SK-N-SH (cell line): Measurements from ENCODE around the gene PRSS1. TPM values are rescaled to one million over a fixed set of nuclear protein-coding genes. Genes with fewer than 3 reads are reported as not detected.

ENCODE experiments used
- CTCF ChIA-PET: fragments of 300-600, 350-600 bp; formaldehyde crosslinking; extraction: SDS; loops from one replicate; lab custom pipeline; 2021; lab: Yijun Ruan, JAX
- POLR2A ChIA-PET: fragments of 350-600 bp; sonication (Branson Sonifier 250); formaldehyde crosslinking; extraction: SDS; loops from one replicate; lab custom pipeline; 2020; ENCODE audit warnings: antibody characterized with exemption, inconsistent platforms; lab: Yijun Ruan, JAX
- DNase-seq: peaks from one replicate; pipeline ENCODE4 v3.0.0; 2012
- H2AFZ ChIP-seq: fragments of 200-600 bp; sonication (generic); 2 replicates; pipeline ENCODE4 v1.8.1; 2016; ENCODE audit warnings: antibody characterized with exemption, mild to moderate bottlenecking, low read depth
- H3F3A ChIP-seq: fragments of 200-600 bp; sonication (generic); replicated peaks from 2 replicates; pipeline ENCODE3; 2016; ENCODE audit warnings: antibody characterized with exemption, mild to moderate bottlenecking; ENCODE audit not compliant: insufficient read depth
- H3K27ac ChIP-seq, 2 experiments: fragments of 200-500 bp in 1 of 2; fragments of 200-600 bp in 1 of 2; sonication (Bioruptor generic) in 1 of 2; sonication (generic), shearing (Covaris generic) in 1 of 2; 2 replicates each; pipeline versions ENCODE4 v1.5.1 to v1.6.1; 2014 to 2016; ENCODE audit warnings: low read depth in 2 of 2, inconsistent platforms in 1 of 2, low read length in 1 of 2, mild to moderate bottlenecking in 1 of 2, mixed read lengths in 1 of 2
- H3K27me3 ChIP-seq: fragments of 200-600 bp; sonication (generic), shearing (Covaris generic); 2 replicates; pipeline ENCODE4 v1.6.1; 2016; ENCODE audit warnings: mixed run types; ENCODE audit not compliant: insufficient read depth
- H3K36me3 ChIP-seq, 2 experiments: fragments of 200-500 bp in 1 of 2; fragments of 200-600 bp in 1 of 2; sonication (Bioruptor generic) in 1 of 2; sonication (generic) in 1 of 2; replicated peaks in 1 of 2; 2 replicates each; pipeline versions ENCODE3 to v1.5.1; 2014 to 2016; ENCODE audit warnings: low read length in 1 of 2, mild to moderate bottlenecking in 1 of 2; ENCODE audit not compliant: insufficient read depth in 2 of 2, control insufficient read depth in 1 of 2
- H3K4me1 ChIP-seq, 2 experiments: fragments of 200-500 bp in 1 of 2; fragments of 200-600 bp in 1 of 2; sonication (Bioruptor generic) in 1 of 2; sonication (generic), shearing (Covaris generic) in 1 of 2; 2 replicates each; pipeline versions ENCODE4 v1.5.1 to v1.6.1; 2014 to 2016; ENCODE audit warnings: low read depth in 1 of 2, low read length in 1 of 2, mixed run types in 1 of 2; ENCODE audit not compliant: insufficient read depth in 2 of 2, control insufficient read depth in 1 of 2
- H3K4me2 ChIP-seq: fragments of 200-600 bp; sonication (generic), shearing (Covaris generic); 2 replicates; pipeline ENCODE4 v1.6.1; 2017; ENCODE audit warnings: mixed run types
- H3K4me3 ChIP-seq, 2 experiments: fragments of 200-500 bp in 1 of 2; fragments of 200-600 bp in 1 of 2; sonication (Bioruptor generic) in 1 of 2; sonication (generic), shearing (Covaris generic) in 1 of 2; 2 replicates each; pipeline versions ENCODE4 v1.5.1 to v1.8.1; 2014 to 2016; ENCODE audit warnings: low read depth in 2 of 2, inconsistent platforms in 1 of 2, low read length in 1 of 2, mild to moderate bottlenecking in 1 of 2, mixed read lengths in 1 of 2, moderate library complexity in 1 of 2
- H3K79me2 ChIP-seq: fragments of 200-600 bp; sonication (generic); 2 replicates; pipeline ENCODE4 v1.8.1; 2017; ENCODE audit warnings: mild to moderate bottlenecking; ENCODE audit not compliant: insufficient read depth
- H3K9ac ChIP-seq: fragments of 200-600 bp; sonication (generic); 2 replicates; pipeline ENCODE4 v1.6.1; 2017; ENCODE audit warnings: mixed run types
- H3K9me2 ChIP-seq: fragments of 200-600 bp; sonication (generic); 2 replicates; pipeline ENCODE4 v1.6.1; 2017; ENCODE audit warnings: mixed run types
- H3K9me3 ChIP-seq: fragments of 200-600 bp; sonication (generic); 2 replicates; pipeline ENCODE4 v1.6.1; 2017; ENCODE audit warnings: mixed run types, mild to moderate bottlenecking, moderate library complexity
- H4K20me1 ChIP-seq: fragments of 200-600 bp; sonication (generic); 2 replicates; pipeline ENCODE4 v1.6.1; 2017; ENCODE audit warnings: mild to moderate bottlenecking, mixed run types; ENCODE audit not compliant: insufficient read depth
- EP300 ChIP-seq, 2 experiments: IDR thresholded peaks; 2 replicates each; pipeline versions ENCODE4 v1.4.0 to v1.6.1; 2012; ENCODE audit warnings: borderline replicate concordance in 1 of 2, low read depth in 1 of 2, low read length in 1 of 2
- FOXJ3 ChIP-seq: sonication (generic); formaldehyde crosslinking; IDR thresholded peaks from 2 replicates; pipeline ENCODE4 v1.5.1; 2020; ENCODE audit warnings: mild to moderate bottlenecking, missing genetic modification reagents
- JUND ChIP-seq: IDR thresholded peaks from 2 replicates; pipeline ENCODE4 v1.4.0; 2012
- MEF2A ChIP-seq: IDR thresholded peaks from 2 replicates; pipeline ENCODE4 v1.4.0; 2012; ENCODE audit warnings: low read depth, borderline replicate concordance
- NFIC ChIP-seq: IDR thresholded peaks from 2 replicates; pipeline ENCODE4 v1.4.0; 2012; ENCODE audit warnings: borderline replicate concordance
- POLR2AphosphoS5 ChIP-seq: IDR thresholded peaks from 2 replicates; pipeline ENCODE4 v1.6.1; 2012; ENCODE audit warnings: low read depth, low read length
- RFX5 ChIP-seq: IDR thresholded peaks from 2 replicates; pipeline ENCODE4 v1.6.1; 2012; ENCODE audit warnings: mild to moderate bottlenecking, improper control_type of control experiment, low read length
- RXRA ChIP-seq: IDR thresholded peaks from 2 replicates; pipeline ENCODE4 v1.4.0; 2012; ENCODE audit warnings: low read depth, mild to moderate bottlenecking, borderline replicate concordance
- SMC3 ChIP-seq: IDR thresholded peaks from 2 replicates; pipeline ENCODE4 v1.6.1; 2012; ENCODE audit warnings: low read depth, low read length, improper control_type of control experiment
- WGBS: methylation state at CpG from one replicate; pipeline ENCODE4 v1.1.6; 2017; ENCODE audit warnings: low lambda C conversion rate; 5-methylcytosine and 5-hydroxymethylcytosine counted together
- polyA plus RNA-seq, 3 experiments: library from polyadenylated mRNA; depleted of rRNA; stranded (reverse); fragments of >200 nt; gene quantifications; 2 replicates each; pipeline ENCODE4 v1.2.3, GENCODE V29; 2012
- TF ChIP-seq, protein P1 (sequence below): fragments of 150-350 bp; IDR thresholded peaks from 2 replicates; pipeline ENCODE4 v1.6.1; 2016; ENCODE audit warnings: mild to moderate bottlenecking, low read depth, low read length
- TF ChIP-seq, protein P2 (sequence below): IDR thresholded peaks from 2 replicates; pipeline ENCODE4 v1.4.0; 2012; ENCODE audit warnings: low read depth
- TF ChIP-seq, protein P3 (sequence below): IDR thresholded peaks from 2 replicates; pipeline ENCODE4 v1.4.0; 2012; ENCODE audit warnings: low read depth, borderline replicate concordance
- TF ChIP-seq, protein P4 (sequence below): IDR thresholded peaks from 2 replicates; pipeline ENCODE4 v1.4.0; 2012; ENCODE audit warnings: low read depth, borderline replicate concordance

The PRSS1 gene
- polyA plus RNA-seq, 1 of the 3 experiments (the other 2 are of a cell fraction): not detected

DNA sequence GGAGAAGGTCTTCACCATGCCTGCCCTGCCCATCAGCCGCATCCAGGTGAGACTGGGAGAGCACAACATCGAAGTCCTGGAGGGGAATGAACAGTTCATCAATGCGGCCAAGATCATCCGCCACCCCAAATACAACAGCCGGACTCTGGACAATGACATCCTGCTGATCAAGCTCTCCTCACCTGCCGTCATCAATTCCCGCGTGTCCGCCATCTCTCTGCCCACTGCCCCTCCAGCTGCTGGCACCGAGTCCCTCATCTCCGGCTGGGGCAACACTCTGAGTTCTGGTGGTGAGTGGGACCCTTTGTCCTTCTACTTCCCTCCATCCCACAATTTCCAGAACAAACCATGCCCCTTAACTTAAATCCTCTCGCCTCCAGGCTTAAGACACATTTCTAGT is 24.0 kb downstream of the PRSS1 start (continued):
- TF ChIP-seq, protein P1, sequence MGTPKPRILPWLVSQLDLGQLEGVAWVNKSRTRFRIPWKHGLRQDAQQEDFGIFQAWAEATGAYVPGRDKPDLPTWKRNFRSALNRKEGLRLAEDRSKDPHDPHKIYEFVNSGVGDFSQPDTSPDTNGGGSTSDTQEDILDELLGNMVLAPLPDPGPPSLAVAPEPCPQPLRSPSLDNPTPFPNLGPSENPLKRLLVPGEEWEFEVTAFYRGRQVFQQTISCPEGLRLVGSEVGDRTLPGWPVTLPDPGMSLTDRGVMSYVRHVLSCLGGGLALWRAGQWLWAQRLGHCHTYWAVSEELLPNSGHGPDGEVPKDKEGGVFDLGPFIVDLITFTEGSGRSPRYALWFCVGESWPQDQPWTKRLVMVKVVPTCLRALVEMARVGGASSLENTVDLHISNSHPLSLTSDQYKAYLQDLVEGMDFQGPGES: no peak
- TF ChIP-seq, all 33 proteins: peak for 0

- DNase-seq: no peak
- H2AFZ ChIP-seq: no peak overlapping the region
- peaks cover 21% of the 10 kb centered on the region; the same call in 1 of the 2 replicates for H3K27me3 ChIP-seq
- H4K20me1 ChIP-seq: no peaks in the 10 kb centered on the region
- no peak overlapping the region for H3K4me2 ChIP-seq
- ChIA-PET CTCF (interaction anchor here (1.1 to 5.5 kb wide), 7 partner anchors 9 to 258 kb away, joined by 3 to 67 read pairs (median 4); no protein-coding TSS in a partner anchor), POLR2A (no interaction called here)
- no peak overlapping the region for H3K4me3 ChIP-seq
- H3K9me3 ChIP-seq: no peaks in the 10 kb centered on the region
- no peaks in the 10 kb centered on the region for H3K36me3 ChIP-seq
- no peak overlapping the region for H3K27ac ChIP-seq
- WGBS: 30% methylated on average over 4 of the region's 4 CpGs
- no peaks in the 10 kb centered on the region for H3K79me2 ChIP-seq
- no peaks in the 10 kb centered on the region for H3K4me1 ChIP-seq
- H3K9me2 ChIP-seq: no peaks in the 10 kb centered on the region
- no peak overlapping the region for H3K9ac ChIP-seq
- TF ChIP-seq FOXJ3 (CRISPR knock-in tag): no peak
- TF ChIP-seq, protein P2, sequence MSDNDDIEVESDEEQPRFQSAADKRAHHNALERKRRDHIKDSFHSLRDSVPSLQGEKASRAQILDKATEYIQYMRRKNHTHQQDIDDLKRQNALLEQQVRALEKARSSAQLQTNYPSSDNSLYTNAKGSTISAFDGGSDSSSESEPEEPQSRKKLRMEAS: no peak
- TF ChIP-seq JUND: no peak
- no peak for TF ChIP-seq RFX5
- TF ChIP-seq, protein P3, sequence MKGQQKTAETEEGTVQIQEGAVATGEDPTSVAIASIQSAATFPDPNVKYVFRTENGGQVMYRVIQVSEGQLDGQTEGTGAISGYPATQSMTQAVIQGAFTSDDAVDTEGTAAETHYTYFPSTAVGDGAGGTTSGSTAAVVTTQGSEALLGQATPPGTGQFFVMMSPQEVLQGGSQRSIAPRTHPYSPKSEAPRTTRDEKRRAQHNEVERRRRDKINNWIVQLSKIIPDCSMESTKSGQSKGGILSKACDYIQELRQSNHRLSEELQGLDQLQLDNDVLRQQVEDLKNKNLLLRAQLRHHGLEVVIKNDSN: no peak
- TF ChIP-seq NFIC: no peak
- no peak for TF ChIP-seq SMC3
- no peak for TF ChIP-seq POLR2AphosphoS5
- no peak for TF ChIP-seq EP300 (IDR thresholded peaks at IDR 0.05; ENCODE audit: borderline replicate concordance in 1 of 2, low read depth in 1 of 2, low read length in 1 of 2)
- TF ChIP-seq MEF2A: no peak
- TF ChIP-seq RXRA: no peak
- TF ChIP-seq, protein P4, sequence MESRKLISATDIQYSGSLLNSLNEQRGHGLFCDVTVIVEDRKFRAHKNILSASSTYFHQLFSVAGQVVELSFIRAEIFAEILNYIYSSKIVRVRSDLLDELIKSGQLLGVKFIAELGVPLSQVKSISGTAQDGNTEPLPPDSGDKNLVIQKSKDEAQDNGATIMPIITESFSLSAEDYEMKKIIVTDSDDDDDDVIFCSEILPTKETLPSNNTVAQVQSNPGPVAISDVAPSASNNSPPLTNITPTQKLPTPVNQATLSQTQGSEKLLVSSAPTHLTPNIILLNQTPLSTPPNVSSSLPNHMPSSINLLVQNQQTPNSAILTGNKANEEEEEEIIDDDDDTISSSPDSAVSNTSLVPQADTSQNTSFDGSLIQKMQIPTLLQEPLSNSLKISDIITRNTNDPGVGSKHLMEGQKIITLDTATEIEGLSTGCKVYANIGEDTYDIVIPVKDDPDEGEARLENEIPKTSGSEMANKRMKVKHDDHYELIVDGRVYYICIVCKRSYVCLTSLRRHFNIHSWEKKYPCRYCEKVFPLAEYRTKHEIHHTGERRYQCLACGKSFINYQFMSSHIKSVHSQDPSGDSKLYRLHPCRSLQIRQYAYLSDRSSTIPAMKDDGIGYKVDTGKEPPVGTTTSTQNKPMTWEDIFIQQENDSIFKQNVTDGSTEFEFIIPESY: no peak
- H3F3A ChIP-seq: peaks cover 3% of the 10 kb centered on the region
These were observed 24.9 kb downstream of the PRSS1 start for GRCh38 chr7:142773937-142774744.
